SK-N-MC (cell line): ENCODE data around the gene PAK1.

Source experiments
- EZH2 ChIP-seq: fragments of 200-600 bp; sonication (generic); IDR thresholded peaks from one replicate; pipeline ENCODE4 v1.6.1; 2017; ENCODE audit warnings: antibody characterized with exemption
- FOXP2 ChIP-seq: optimal IDR thresholded peaks from 2 replicates; pipeline ENCODE3; 2011; ENCODE audit warnings: mild to moderate bottlenecking, moderate library complexity; ENCODE audit not compliant: insufficient read depth; ENCODE audit errors: extremely low read length, control extremely low read depth
- POLR2AphosphoS5 ChIP-seq: IDR thresholded peaks from 2 replicates; pipeline ENCODE4 v1.6.1; 2012; ENCODE audit warnings: mild to moderate bottlenecking, low read depth, low read length, borderline replicate concordance

GRCh38 chr11:77316733-77317342 is 157.1 kb downstream of the PAK1 start:
- TF ChIP-seq POLR2AphosphoS5 (no peak), EZH2 (no peak), FOXP2 (no peak)
